Muscle layer of colon (tissue), 2 donors: Measurements from ENCODE around the gene ADCK2.
A peak's percentile ranks its signal among the peaks of the same experiment; 100 is the strongest.
"Not testable (repeated sequence)": the region's sequence is repeated elsewhere in the genome, so short reads cannot be mapped to it uniquely, and the experiment has no call there.

Experiments
- H3K27ac ChIP-seq: one replicate; pipeline ENCODE4 v1.7.0; 2013; ENCODE audit warnings: low read depth, mild to moderate bottlenecking, low read length, moderate library complexity
- H3K27me3 ChIP-seq, 2 donors: one replicate each; pipeline ENCODE4 v1.7.0; 2013; ENCODE audit warnings: low read length in 2 of 2, mild to moderate bottlenecking in 2 of 2; ENCODE audit not compliant: insufficient read depth in 2 of 2, control insufficient read depth in 1 of 2
- H3K36me3 ChIP-seq: one replicate; pipeline ENCODE4 v1.7.0; 2013; ENCODE audit warnings: mild to moderate bottlenecking, low read length; ENCODE audit not compliant: insufficient read depth
- H3K4me1 ChIP-seq: one replicate; pipeline ENCODE4 v1.7.0; 2013; ENCODE audit warnings: mild to moderate bottlenecking, low read length; ENCODE audit not compliant: insufficient read depth
- H3K4me3 ChIP-seq, 2 donors: one replicate each; pipeline ENCODE4 v1.7.0; 2013; ENCODE audit warnings: low read length in 2 of 2, low read depth in 1 of 2, mild to moderate bottlenecking in 1 of 2, moderate library complexity in 1 of 2
- H3K9ac ChIP-seq: one replicate; pipeline ENCODE4 v1.7.0; 2013; ENCODE audit warnings: low read length
- H3K9me3 ChIP-seq: one replicate; pipeline ENCODE4 v1.7.0; 2013; ENCODE audit warnings: mild to moderate bottlenecking, low read length
- donor health status: abdominal sarcoma.
- donor health status: Adenocarcinoma of cecum.

The ADCK2 gene

GRCh38 chr7:140650367-140650766 lies 22.4 kb upstream of the ADCK2 start:
- no peaks in the 10 kb centered on the region for H3K27me3 ChIP-seq
- H3K4me1 ChIP-seq = peaks cover 14% of the 10 kb centered on the region
- no peak overlapping the region for H3K9ac ChIP-seq
- no peak overlapping the region for H3K4me3 ChIP-seq
- H3K27ac ChIP-seq = no peak overlapping the region
- H3K9me3 ChIP-seq = no peaks in the 10 kb centered on the region
- no peaks in the 10 kb centered on the region for H3K36me3 ChIP-seq

GRCh38 chr7:140653319-140654108 lies 19.2 kb upstream of the ADCK2 start:
- no peak overlapping the region for H3K9ac ChIP-seq
- H3K36me3 ChIP-seq = no peaks in the 10 kb centered on the region
- H3K9me3 ChIP-seq = no peaks in the 10 kb centered on the region

DNA sequence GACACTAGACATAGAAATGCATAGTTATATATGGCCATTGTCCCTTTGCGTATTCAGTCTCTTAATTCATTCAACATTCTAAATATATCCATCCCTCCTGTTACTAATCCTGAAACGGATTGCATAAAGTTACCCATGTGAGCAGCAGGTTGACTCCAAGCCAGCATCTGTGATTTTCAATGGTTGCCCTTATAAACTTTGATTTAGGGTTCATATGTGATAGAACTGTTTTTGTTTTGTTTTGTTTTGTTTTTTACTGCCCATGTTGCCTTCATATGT lies 18.7 kb upstream of the ADCK2 start:
- peaks cover 22% of the 10 kb centered on the region for H3K4me1 ChIP-seq
- H3K27me3 ChIP-seq = no peaks in the 10 kb centered on the region
- no peak overlapping the region for H3K9ac ChIP-seq
- no peak overlapping the region for H3K27ac ChIP-seq
- no peaks in the 10 kb centered on the region for H3K9me3 ChIP-seq
- no peaks in the 10 kb centered on the region for H3K36me3 ChIP-seq
- H3K4me3 ChIP-seq = no peak overlapping the region

More at GRCh38 chr7:140653319-140654108, 19.2 kb upstream of the ADCK2 start:
- no peak overlapping the region for H3K27ac ChIP-seq
- H3K4me3 ChIP-seq = no peak overlapping the region
- peaks cover 22% of the 10 kb centered on the region for H3K4me1 ChIP-seq
- H3K27me3 ChIP-seq = no peaks in the 10 kb centered on the region

GRCh38 chr7:140654661-140655060 lies 18.1 kb upstream of the ADCK2 start:
- peaks cover 22% of the 10 kb centered on the region for H3K4me1 ChIP-seq
- H3K27me3 ChIP-seq = no peaks in the 10 kb centered on the region
- H3K36me3 ChIP-seq = no peaks in the 10 kb centered on the region
- H3K9ac ChIP-seq = no peak overlapping the region
- H3K9me3 ChIP-seq = no peaks in the 10 kb centered on the region
- H3K4me3 ChIP-seq = no peak overlapping the region
- H3K27ac ChIP-seq = no peak overlapping the region

- Histone ChIP-seq H3K9ac (no peak overlapping the region), H3K36me3 (no peaks in the 10 kb centered on the region), H3K27ac (no peak overlapping the region), H3K27me3 (no peaks in the 10 kb centered on the region), H3K9me3 (no peaks in the 10 kb centered on the region), H3K4me1 (peaks cover 22% of the 10 kb centered on the region), H3K4me3 (peak overlapping the region in 1 of 2 donors; percentile 47)
Observed at GRCh38 chr7:140655511-140656408, 17.0 kb upstream of the ADCK2 start.

- H3K4me1 ChIP-seq = peaks cover 22% of the 10 kb centered on the region
- H3K9me3 ChIP-seq = no peaks in the 10 kb centered on the region
- no peak overlapping the region for H3K27ac ChIP-seq
- H3K9ac ChIP-seq = no peak overlapping the region
- H3K4me3 ChIP-seq = peak overlapping the region; percentile 47
- H3K36me3 ChIP-seq = no peaks in the 10 kb centered on the region
- H3K27me3 ChIP-seq = no peaks in the 10 kb centered on the region
Observed at GRCh38 chr7:140656548-140657515, 15.9 kb upstream of the ADCK2 start.

DNA sequence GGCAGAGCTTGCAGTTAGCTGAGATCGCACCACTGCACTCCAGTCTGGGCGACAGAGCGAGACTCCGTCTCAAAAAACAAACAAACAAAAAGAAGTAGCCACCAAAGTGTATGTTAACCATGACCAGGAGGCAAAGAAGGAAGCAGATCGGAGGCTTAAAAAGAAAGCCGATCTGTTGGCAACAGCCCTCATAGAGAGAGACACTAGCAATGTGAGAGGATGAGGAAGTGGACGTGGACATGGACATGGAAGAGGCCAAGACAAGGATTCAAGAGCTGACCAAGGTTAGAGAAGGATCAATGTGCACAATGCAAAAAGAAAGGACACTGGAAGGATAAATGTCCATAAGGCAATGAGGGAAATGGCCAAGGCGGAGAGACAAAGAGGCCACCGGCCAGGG lies 14.9 kb upstream of the ADCK2 start:
- H3K36me3 ChIP-seq = no peaks in the 10 kb centered on the region
- no peak overlapping the region for H3K9ac ChIP-seq
- H3K27me3 ChIP-seq = no peaks in the 10 kb centered on the region
- H3K9me3 ChIP-seq = no peaks in the 10 kb centered on the region
- H3K27ac ChIP-seq = no peak overlapping the region
- H3K4me3 ChIP-seq = no peak overlapping the region
- H3K4me1 ChIP-seq = peaks cover 22% of the 10 kb centered on the region

- no peaks in the 10 kb centered on the region for H3K9me3 ChIP-seq
- no peaks in the 10 kb centered on the region for H3K27me3 ChIP-seq
- no peak overlapping the region for H3K9ac ChIP-seq
- H3K4me3 ChIP-seq = no peak overlapping the region
- no peaks in the 10 kb centered on the region for H3K36me3 ChIP-seq
- peaks cover 17% of the 10 kb centered on the region for H3K4me1 ChIP-seq
- no peak overlapping the region for H3K27ac ChIP-seq
Observed at GRCh38 chr7:140659856-140660255, 12.9 kb upstream of the ADCK2 start.

DNA sequence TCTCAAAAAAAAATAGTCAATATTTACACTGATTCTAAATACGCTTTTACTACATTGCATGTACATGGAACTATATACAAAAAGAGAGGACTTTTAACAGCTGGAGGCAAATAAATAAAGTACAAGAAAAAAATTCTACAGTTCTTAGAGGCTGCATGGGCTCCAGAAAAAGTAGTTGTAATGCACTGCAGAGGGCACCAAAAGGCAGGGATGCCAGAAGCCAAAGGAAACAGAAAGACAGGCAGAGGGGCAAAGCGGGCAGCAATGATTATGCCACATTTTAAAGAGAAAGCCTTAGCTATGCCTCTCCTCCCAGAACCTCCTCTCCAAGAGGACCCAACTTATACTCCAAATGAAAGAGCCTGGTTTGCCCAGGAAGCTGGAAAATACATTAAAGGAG lies 11.6 kb upstream of the ADCK2 start:
- Histone ChIP-seq H3K27me3 (no peaks in the 10 kb centered on the region), H3K9ac (no peak overlapping the region), H3K27ac (no peak overlapping the region), H3K36me3 (no peaks in the 10 kb centered on the region), H3K9me3 (no peaks in the 10 kb centered on the region), H3K4me1 (peaks cover 11% of the 10 kb centered on the region), H3K4me3 (no peak overlapping the region)

DNA sequence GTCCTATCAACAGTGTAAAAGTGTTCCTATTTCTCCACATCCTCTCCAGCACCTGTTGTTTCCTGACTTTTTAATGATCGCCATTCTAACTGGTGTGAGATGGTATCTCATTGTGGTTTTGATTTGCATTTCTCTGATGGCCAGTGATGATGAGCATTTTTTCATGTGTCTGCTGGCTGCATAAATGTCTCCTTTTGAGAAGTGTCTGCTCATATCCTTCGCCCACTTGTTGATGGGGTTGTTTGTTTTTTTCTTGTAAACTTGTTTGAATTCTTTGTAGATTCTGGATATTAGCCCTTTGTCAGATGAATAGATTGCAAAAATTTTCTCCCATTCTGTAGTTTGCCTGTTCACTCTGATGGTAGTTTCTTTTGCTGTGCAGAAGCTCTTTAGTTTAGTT lies 9.8 kb upstream of the ADCK2 start:
- not testable (repeated sequence) for H3K9ac ChIP-seq, H3K27ac ChIP-seq, H3K4me3 ChIP-seq, H3K27me3 ChIP-seq, H3K36me3 ChIP-seq, H3K9me3 ChIP-seq, H3K4me1 ChIP-seq

DNA sequence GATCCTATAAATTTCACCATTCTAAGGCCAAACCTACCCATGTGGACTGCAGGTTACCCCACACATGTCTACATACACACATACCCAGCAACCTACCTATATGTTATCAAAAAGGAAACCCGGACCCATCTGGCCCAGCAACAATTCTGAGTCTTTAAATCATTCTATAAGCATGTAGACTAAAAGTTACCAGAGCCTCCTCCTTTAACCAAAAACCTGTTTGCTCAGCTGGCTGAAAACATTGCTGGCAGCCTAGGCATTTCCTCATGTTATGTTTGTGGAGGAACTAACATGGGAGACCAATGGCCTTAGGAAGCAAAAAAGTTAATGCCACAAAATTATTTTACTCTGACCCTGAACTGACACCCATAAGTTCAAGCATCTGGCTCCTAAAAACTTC lies 5.3 kb upstream of the ADCK2 start:
- no peaks in the 10 kb centered on the region for H3K27me3 ChIP-seq
- no peak overlapping the region for H3K4me3 ChIP-seq
- H3K9me3 ChIP-seq = no peaks in the 10 kb centered on the region
- H3K9ac ChIP-seq = no peak overlapping the region
- H3K36me3 ChIP-seq = no peaks in the 10 kb centered on the region
- no peak overlapping the region for H3K27ac ChIP-seq
- no peaks in the 10 kb centered on the region for H3K4me1 ChIP-seq
